Activated CD8-positive, alpha-beta memory T cell treated with anti-CD3 and anti-CD28 coated beads for 4 hours (primary cell): ENCODE measurements around the gene RASD1.

Source experiments
- DNase-seq, 2 donors: peaks; one replicate each; pipeline ENCODE4 v3.0.0-alpha.2; 2020; ENCODE audit warnings: low read depth in 2 of 2

The RASD1 gene

GRCh38 chr17:17527534-17527933 is 31.3 kb upstream of the RASD1 start:
- DNase-seq, result no peak

- no peak for DNase-seq
Observed at GRCh38 chr17:17526369-17526768, 30.2 kb upstream of the RASD1 start.

GRCh38 chr17:17525956-17526355 is 29.8 kb upstream of the RASD1 start:
- DNase-seq, result no peak

GRCh38 chr17:17525311-17525710 is 29.1 kb upstream of the RASD1 start:
- no peak for DNase-seq

- DNase-seq, result no peak
Observed at GRCh38 chr17:17523731-17524490, 27.7 kb upstream of the RASD1 start.

GRCh38 chr17:17523001-17523730 is 27.0 kb upstream of the RASD1 start:
- no peak for DNase-seq

GRCh38 chr17:17520599-17521232 is 24.5 kb upstream of the RASD1 start:
- DNase-seq, result no peak

- DNase-seq, result no peak
Observed at GRCh38 chr17:17519886-17520285, 23.7 kb upstream of the RASD1 start.

- DNase-seq, result no peak
Observed at GRCh38 chr17:17518951-17519350, 22.8 kb upstream of the RASD1 start.

- no peak for DNase-seq
Observed at GRCh38 chr17:17518014-17518413, 21.8 kb upstream of the RASD1 start.

GRCh38 chr17:17516941-17517720 is 20.9 kb upstream of the RASD1 start:
- no peak for DNase-seq

- no peak for DNase-seq
Observed at GRCh38 chr17:17515934-17516930, 20.0 kb upstream of the RASD1 start.

GRCh38 chr17:17514993-17515933 is 19.1 kb upstream of the RASD1 start:
- no peak for DNase-seq

- no peak for DNase-seq
Observed at GRCh38 chr17:17514361-17514992, 18.3 kb upstream of the RASD1 start.

GRCh38 chr17:17513626-17514025 is 17.4 kb upstream of the RASD1 start:
- DNase-seq, result no peak

GRCh38 chr17:17512866-17513265 is 16.7 kb upstream of the RASD1 start:
- no peak for DNase-seq

GRCh38 chr17:17511881-17512858 is 16.0 kb upstream of the RASD1 start:
- DNase-seq, result no peak

GRCh38 chr17:17511293-17511741 is 15.1 kb upstream of the RASD1 start:
- no peak for DNase-seq
